ENCODE results near the gene PTMS. TPM values are rescaled to one million over a fixed set of nuclear protein-coding genes. Genes with fewer than 3 reads are reported as not detected.

Gene PTMS
- total and polyA plus RNA-seq, 2 donors (not counting 1 experiment from before 2014, with no cell fraction given) = 63.6 to 312 TPM

DNA sequence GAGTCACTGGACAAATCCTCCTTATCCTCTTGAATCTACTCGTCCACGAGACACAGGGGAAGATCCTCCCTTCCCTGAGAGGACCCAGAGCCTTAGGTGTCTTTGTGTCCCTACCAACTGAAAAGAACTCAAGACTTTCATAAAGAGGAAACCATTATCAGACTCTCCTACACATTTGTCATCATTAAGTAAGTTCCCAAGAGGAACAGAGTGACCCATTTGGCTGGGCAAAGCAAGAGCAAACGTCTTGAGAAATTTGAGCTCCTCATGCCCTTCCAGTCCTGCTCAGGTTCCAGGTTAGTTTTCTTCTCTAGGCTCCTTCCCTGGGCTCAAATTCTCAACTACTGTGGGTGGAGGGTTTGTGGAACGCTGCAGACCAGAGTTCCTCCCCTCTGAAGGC, 18.9 kb upstream of the PTMS start:
- Histone ChIP-seq H3K36me3 (ENCODE audit: control insufficient read depth, insufficient read depth, low read length) (peaks cover 33% of the 10 kb centered on the region), H3K9ac (ENCODE audit: insufficient read depth, low read length) (no peak overlapping the region), H3K4me2 (ENCODE audit: extremely low read depth, insufficient read depth, low read length) (no peak overlapping the region), H3K27ac (ENCODE audit: insufficient read depth, low read length) (no peak overlapping the region), H4K20me1 (ENCODE audit: control insufficient read depth, extremely low read depth, insufficient read depth, low read length) (no peaks in the 10 kb centered on the region), H3K27me3 (ENCODE audit: control insufficient read depth, insufficient read depth, low read length) (no peaks in the 10 kb centered on the region), H3K79me2 (ENCODE audit: control insufficient read depth, insufficient read depth, low read length) (peaks cover 21% of the 10 kb centered on the region), H3K9me3 (ENCODE audit: control insufficient read depth, insufficient read depth, low read depth, low read length) (no peaks in the 10 kb centered on the region), H2AFZ (ENCODE audit: low read length) (no peak overlapping the region), H3K4me3 (replicated peaks in 1 of 4; ENCODE audit: control extremely low read depth in 1 of 4, insufficient read depth in 1 of 4, low read depth in 3 of 4, low read length in 4 of 4) (no peak overlapping the region), H3K4me1 (ENCODE audit: control insufficient read depth, extremely low read depth, insufficient read depth, low read length) (peaks cover 7% of the 10 kb centered on the region)
- no peak for DNase-seq (ENCODE audit: low read depth in 2 of 2)
- TF ChIP-seq, protein P1, sequence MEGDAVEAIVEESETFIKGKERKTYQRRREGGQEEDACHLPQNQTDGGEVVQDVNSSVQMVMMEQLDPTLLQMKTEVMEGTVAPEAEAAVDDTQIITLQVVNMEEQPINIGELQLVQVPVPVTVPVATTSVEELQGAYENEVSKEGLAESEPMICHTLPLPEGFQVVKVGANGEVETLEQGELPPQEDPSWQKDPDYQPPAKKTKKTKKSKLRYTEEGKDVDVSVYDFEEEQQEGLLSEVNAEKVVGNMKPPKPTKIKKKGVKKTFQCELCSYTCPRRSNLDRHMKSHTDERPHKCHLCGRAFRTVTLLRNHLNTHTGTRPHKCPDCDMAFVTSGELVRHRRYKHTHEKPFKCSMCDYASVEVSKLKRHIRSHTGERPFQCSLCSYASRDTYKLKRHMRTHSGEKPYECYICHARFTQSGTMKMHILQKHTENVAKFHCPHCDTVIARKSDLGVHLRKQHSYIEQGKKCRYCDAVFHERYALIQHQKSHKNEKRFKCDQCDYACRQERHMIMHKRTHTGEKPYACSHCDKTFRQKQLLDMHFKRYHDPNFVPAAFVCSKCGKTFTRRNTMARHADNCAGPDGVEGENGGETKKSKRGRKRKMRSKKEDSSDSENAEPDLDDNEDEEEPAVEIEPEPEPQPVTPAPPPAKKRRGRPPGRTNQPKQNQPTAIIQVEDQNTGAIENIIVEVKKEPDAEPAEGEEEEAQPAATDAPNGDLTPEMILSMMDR (conservative IDR thresholded peaks at IDR 0.05 in 1 of 2, IDR thresholded peaks at IDR 0.05 in 1 of 2; ENCODE audit: low read depth in 1 of 2, low read length in 2 of 2) = no peak
- no peak for TF ChIP-seq EZH2 (IDR thresholded peaks at IDR 0.05; ENCODE audit: low read length, missing control alignments)

DNA sequence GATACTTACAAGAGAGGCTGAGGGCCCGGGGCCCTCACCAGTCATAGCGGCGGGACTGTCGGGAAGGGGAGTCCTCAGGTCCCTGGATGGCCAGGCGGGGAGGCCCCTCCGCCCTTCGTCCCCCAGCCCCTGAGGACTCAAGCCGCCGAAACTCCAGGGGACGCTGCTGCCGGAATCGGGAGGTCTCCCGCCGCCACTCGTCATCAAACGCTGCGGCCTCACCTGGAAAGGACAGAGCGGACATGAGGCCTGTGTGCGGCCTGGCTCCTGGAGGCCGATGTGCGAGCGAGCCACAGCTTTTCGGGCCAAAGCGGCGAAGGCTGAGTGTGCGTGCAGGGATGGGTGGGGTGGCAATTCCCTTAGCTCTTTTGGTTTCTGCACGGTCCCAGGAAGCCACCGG, 17.4 kb upstream of the PTMS start:
- Histone ChIP-seq H3K27me3 (ENCODE audit: control insufficient read depth, insufficient read depth, low read length) (no peaks in the 10 kb centered on the region), H3K36me3 (ENCODE audit: control insufficient read depth, insufficient read depth, low read length) (peaks cover 33% of the 10 kb centered on the region), H3K9ac (ENCODE audit: insufficient read depth, low read length) (no peak overlapping the region), H2AFZ (ENCODE audit: low read length) (no peak overlapping the region), H3K9me3 (ENCODE audit: control insufficient read depth, insufficient read depth, low read depth, low read length) (no peaks in the 10 kb centered on the region), H3K4me3 (replicated peaks in 1 of 4; ENCODE audit: control extremely low read depth in 1 of 4, insufficient read depth in 1 of 4, low read depth in 3 of 4, low read length in 4 of 4) (no peak overlapping the region), H3K4me2 (ENCODE audit: extremely low read depth, insufficient read depth, low read length) (no peak overlapping the region), H4K20me1 (ENCODE audit: control insufficient read depth, extremely low read depth, insufficient read depth, low read length) (no peaks in the 10 kb centered on the region), H3K4me1 (ENCODE audit: control insufficient read depth, extremely low read depth, insufficient read depth, low read length) (peaks cover 8% of the 10 kb centered on the region), H3K79me2 (ENCODE audit: control insufficient read depth, insufficient read depth, low read length) (peaks cover 26% of the 10 kb centered on the region), H3K27ac (ENCODE audit: insufficient read depth, low read length) (no peak overlapping the region)
- no peak for TF ChIP-seq EZH2 (IDR thresholded peaks at IDR 0.05; ENCODE audit: low read length, missing control alignments)
- TF ChIP-seq, protein P1 (conservative IDR thresholded peaks at IDR 0.05 in 1 of 2, IDR thresholded peaks at IDR 0.05 in 1 of 2; ENCODE audit: low read depth in 1 of 2, low read length in 2 of 2) = no peak
- no peak for DNase-seq (ENCODE audit: low read depth in 2 of 2)

DNA sequence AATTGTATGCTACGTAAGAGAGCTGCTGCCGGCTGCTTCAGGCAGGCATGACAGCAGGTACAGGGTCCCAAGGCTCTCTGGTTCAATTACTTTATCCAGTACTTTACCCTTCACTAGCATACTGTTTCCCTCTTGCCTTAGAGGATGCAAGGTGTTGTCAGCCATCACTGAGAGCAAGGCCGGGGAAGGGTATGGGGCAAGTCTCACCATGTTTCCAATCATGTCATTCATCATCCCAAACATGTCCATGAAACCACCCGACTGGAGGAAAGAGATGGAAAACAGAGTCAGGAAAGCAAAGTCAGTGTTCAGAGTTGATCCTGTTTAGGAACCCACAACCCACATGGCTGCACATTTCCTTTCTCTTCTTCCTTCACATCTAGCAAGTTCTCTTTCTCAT, 15.7 kb upstream of the PTMS start:
- H3K4me2 ChIP-seq (ENCODE audit: extremely low read depth, insufficient read depth, low read length) = no peak overlapping the region
- H3K36me3 ChIP-seq (ENCODE audit: control insufficient read depth, insufficient read depth, low read length) = peaks cover 33% of the 10 kb centered on the region
- H3K4me1 ChIP-seq (ENCODE audit: control insufficient read depth, extremely low read depth, insufficient read depth, low read length) = peaks cover 13% of the 10 kb centered on the region
- peaks cover 26% of the 10 kb centered on the region for H3K79me2 ChIP-seq (ENCODE audit: control insufficient read depth, insufficient read depth, low read length)
- no peak overlapping the region for H3K9ac ChIP-seq (ENCODE audit: insufficient read depth, low read length)
- no peak for TF ChIP-seq EZH2 (IDR thresholded peaks at IDR 0.05; ENCODE audit: low read length, missing control alignments)
- TF ChIP-seq, protein P1 (conservative IDR thresholded peaks at IDR 0.05 in 1 of 2, IDR thresholded peaks at IDR 0.05 in 1 of 2; ENCODE audit: low read depth in 1 of 2, low read length in 2 of 2) = no peak
- H3K27ac ChIP-seq (ENCODE audit: insufficient read depth, low read length) = no peak overlapping the region
- no peaks in the 10 kb centered on the region for H4K20me1 ChIP-seq (ENCODE audit: control insufficient read depth, extremely low read depth, insufficient read depth, low read length)
- H3K4me3 ChIP-seq (replicated peaks in 1 of 4; ENCODE audit: control extremely low read depth in 1 of 4, insufficient read depth in 1 of 4, low read depth in 3 of 4, low read length in 4 of 4) = no peak overlapping the region
- H3K9me3 ChIP-seq (ENCODE audit: control insufficient read depth, insufficient read depth, low read depth, low read length) = no peaks in the 10 kb centered on the region
- H3K27me3 ChIP-seq (ENCODE audit: control insufficient read depth, insufficient read depth, low read length) = no peaks in the 10 kb centered on the region
- no peak overlapping the region for H2AFZ ChIP-seq (ENCODE audit: low read length)
- no peak for DNase-seq (ENCODE audit: low read depth in 2 of 2)

All from fibroblast of lung (primary cell).